GM23338 (cell line): ENCODE results near the gene EFTUD2. TPM values are rescaled to one million over a fixed set of nuclear protein-coding genes. Genes with fewer than 3 reads are reported as not detected.

ENCODE experiments used
- ATAC-seq: fragments of 200-7000 bp; cut with Tn5 transposase; 3 replicates; pipeline ENCODE4 v1.9.1; 2020
- DNase-seq: peaks from one replicate; pipeline ENCODE4 v3.0.0-alpha.2; 2015; ENCODE audit warnings: low spot score
- H2AFZ ChIP-seq: fragments of 200-600 bp; sonication (generic); 2 replicates; pipeline ENCODE4 v1.8.0; 2016; ENCODE audit warnings: antibody characterized with exemption, mild to moderate bottlenecking, moderate library complexity
- H3F3A ChIP-seq: fragments of 200-600 bp; sonication (generic); replicated peaks from 2 replicates; pipeline ENCODE4 v1.8.0; 2017; ENCODE audit warnings: antibody characterized with exemption, mixed run types, low read depth
- H3K27ac ChIP-seq: fragments of 200-600 bp; sonication (generic); 2 replicates; pipeline ENCODE4 v1.6.1; 2016; ENCODE audit warnings: low read depth
- H3K27me3 ChIP-seq: fragments of 200-600 bp; sonication (generic); 2 replicates; pipeline ENCODE4 v1.8.0; 2016; ENCODE audit warnings: mild to moderate bottlenecking, mixed run types, moderate library complexity; ENCODE audit not compliant: insufficient read depth
- H3K36me3 ChIP-seq: fragments of 200-600 bp; sonication (generic); 2 replicates; pipeline ENCODE4 v1.8.0; 2016; ENCODE audit warnings: mild to moderate bottlenecking; ENCODE audit not compliant: insufficient read depth
- H3K4me1 ChIP-seq: fragments of 200-600 bp; sonication (generic); 2 replicates; pipeline ENCODE4 v1.8.0; 2016; ENCODE audit warnings: mild to moderate bottlenecking, moderate library complexity; ENCODE audit not compliant: insufficient read depth
- H3K4me2 ChIP-seq: fragments of 200-600 bp; sonication (generic); 2 replicates; pipeline ENCODE4 v1.7.1; 2017; ENCODE audit warnings: mixed run types
- H3K4me3 ChIP-seq: fragments of 200-600 bp; sonication (generic); 2 replicates; pipeline ENCODE4 v1.6.1; 2016; ENCODE audit warnings: mixed run types
- H3K79me2 ChIP-seq: fragments of 200-600 bp; sonication (generic); replicated peaks from 2 replicates; pipeline ENCODE4 v1.8.0; 2017; ENCODE audit warnings: mild to moderate bottlenecking; ENCODE audit not compliant: insufficient read depth
- H3K9me2 ChIP-seq: fragments of 200-600 bp; sonication (generic); 2 replicates; pipeline ENCODE4 v1.8.0; 2017; ENCODE audit not compliant: insufficient read depth
- H4K20me1 ChIP-seq: fragments of 200-600 bp; sonication (generic); replicated peaks from 2 replicates; pipeline ENCODE4 v1.8.0; 2017; ENCODE audit warnings: mild to moderate bottlenecking; ENCODE audit not compliant: insufficient read depth
- H3K27ac Mint-ChIP-seq: 2 replicates; pipeline ENCODE4 v1.8.0; 2020; ENCODE audit warnings: inconsistent platforms, mild to moderate bottlenecking, moderate library complexity, mixed read lengths
- H3K27me3 Mint-ChIP-seq: 3 replicates; pipeline ENCODE4 v1.8.0; 2022; ENCODE audit warnings: low read depth, mild to moderate bottlenecking, moderate library complexity, mixed read lengths, inconsistent platforms; ENCODE audit not compliant: insufficient read depth, poor library complexity
- H3K36me3 Mint-ChIP-seq: 3 replicates; pipeline ENCODE4 v1.8.0; 2021; ENCODE audit warnings: low read depth, mild to moderate bottlenecking, inconsistent platforms, moderate library complexity, mixed read lengths
- H3K4me1 Mint-ChIP-seq: 3 replicates; pipeline ENCODE4 v1.8.0; 2020; ENCODE audit warnings: mild to moderate bottlenecking, inconsistent platforms, mixed read lengths
- H3K4me3 Mint-ChIP-seq: 3 replicates; pipeline ENCODE4 v1.8.0; 2021; ENCODE audit warnings: moderate library complexity, mild to moderate bottlenecking, inconsistent platforms, mixed read lengths
- H3K9me3 Mint-ChIP-seq: 3 replicates; pipeline ENCODE4 v1.8.0; 2020; ENCODE audit warnings: moderate library complexity, mild to moderate bottlenecking, inconsistent platforms, mixed read lengths
- CREB1 ChIP-seq: fragments of 250-450 bp; sonication (Bioruptor Pico); IDR thresholded peaks from 2 replicates; pipeline ENCODE4 v1.5.0; 2020; ENCODE audit warnings: low read depth, mild to moderate bottlenecking, moderate library complexity
- CTCF ChIP-seq, 2 experiments: fragments of 200-600 bp in 1 of 2; sonication (generic) in 1 of 2; conservative IDR thresholded peaks; 2 replicates each; pipeline versions ENCODE4 v1.5.1 to v1.6.1; 2016 to 2017; ENCODE audit warnings: antibody characterized with exemption in 2 of 2, low read depth in 2 of 2, mild to moderate bottlenecking in 2 of 2, moderate library complexity in 1 of 2
- ETS1 ChIP-seq: IDR thresholded peaks from 2 replicates; pipeline ENCODE4 v1.6.1; 2016; ENCODE audit warnings: antibody characterized with exemption
- EZH2 ChIP-seq: fragments of 200-600 bp; sonication (generic); IDR thresholded peaks from one replicate; pipeline ENCODE4 v1.8.0; 2017; ENCODE audit warnings: antibody characterized with exemption, mild to moderate bottlenecking, low read depth; ENCODE audit not compliant: unreplicated experiment
- EZH2phosphoT487 ChIP-seq: fragments of 200-600 bp; sonication (generic); IDR thresholded peaks from one replicate; pipeline ENCODE4 v1.8.1; 2018; ENCODE audit warnings: antibody characterized with exemption; ENCODE audit not compliant: unreplicated experiment
- JUNB ChIP-seq: IDR thresholded peaks from one replicate; pipeline ENCODE4 v1.6.1; 2016; ENCODE audit warnings: antibody characterized with exemption; ENCODE audit not compliant: unreplicated experiment
- NANOG ChIP-seq: IDR thresholded peaks from 2 replicates; pipeline ENCODE4 v1.6.1; 2016; ENCODE audit warnings: antibody characterized with exemption, borderline replicate concordance
- POLR2AphosphoS5 ChIP-seq: IDR thresholded peaks from 2 replicates; pipeline ENCODE4 v1.6.1; 2016; ENCODE audit warnings: antibody characterized with exemption, low read depth
- REST ChIP-seq: IDR thresholded peaks from one replicate; pipeline ENCODE4 v1.6.1; 2018; ENCODE audit warnings: antibody characterized with exemption; ENCODE audit not compliant: unreplicated experiment
- STAT1 ChIP-seq: IDR thresholded peaks from one replicate; pipeline ENCODE4 v1.6.1; 2016; ENCODE audit warnings: antibody characterized with exemption; ENCODE audit not compliant: unreplicated experiment
- ZNF114 ChIP-seq: fragments of 250-450 bp; sonication (Bioruptor Pico); IDR thresholded peaks from 2 replicates; pipeline ENCODE4 v1.5.0; 2020; ENCODE audit warnings: mild to moderate bottlenecking, moderate library complexity
- ZNF331 ChIP-seq: fragments of 250-450 bp; sonication (Bioruptor Pico); IDR thresholded peaks from 2 replicates; pipeline ENCODE4 v1.5.0; 2020; ENCODE audit warnings: low read depth, mild to moderate bottlenecking, moderate library complexity
- ZNF462 ChIP-seq: fragments of 250-450 bp; sonication (Bioruptor Pico); IDR thresholded peaks from 2 replicates; pipeline ENCODE4 v1.5.0; 2020; ENCODE audit warnings: mild to moderate bottlenecking, moderate library complexity
- polyA plus RNA-seq: library from polyadenylated mRNA; unstranded; fragments of >200 nt; fragmentation: Nextera tagmentation; extraction: Ambion mirVana; gene quantifications from 2 replicates; pipeline ENCODE4 v1.2.1, GENCODE V29; 2016
- total RNA-seq: library from RNA; depleted of rRNA; stranded (reverse); fragments of >200 nt; shearing (Covaris generic); gene quantifications from 2 replicates; pipeline ENCODE4 v1.2.3, GENCODE V29; 2014

EFTUD2 gene
- total and polyA plus RNA-seq, 2 experiments from 2014 or later = 61.6 to 196 TPM

- peaks cover 84% of the 10 kb centered on the region for H3K36me3 Mint-ChIP-seq
- H3K27me3 Mint-ChIP-seq = peaks cover 3% of the 10 kb centered on the region
- no peak overlapping the region for H3K4me3 Mint-ChIP-seq
- TF ChIP-seq ZNF114 (CRISPR knock-in tag) (no peak), NANOG (no peak), CREB1 (CRISPR knock-in tag) (no peak), STAT1 (no peak), ZNF462 (CRISPR knock-in tag) (no peak), ETS1 (no peak), ZNF331 (CRISPR knock-in tag) (no peak), JUNB (no peak), EZH2 (no peak), REST (no peak), EZH2phosphoT487 (no peak), CTCF (conservative IDR thresholded peaks at IDR 0.05; ENCODE audit: low read depth in 2 of 2) (no peak), POLR2AphosphoS5 (no peak)
- no peak overlapping the region for H3K27ac ChIP-seq
- no peak for DNase-seq
- H2AFZ ChIP-seq = no peak overlapping the region
- no peaks in the 10 kb centered on the region for H3K9me3 Mint-ChIP-seq
- ATAC-seq = no peak
- H3K27me3 ChIP-seq = no peaks in the 10 kb centered on the region
- no peak overlapping the region for H3K27ac Mint-ChIP-seq
- H3K4me2 ChIP-seq = no peak overlapping the region
- H3K4me1 ChIP-seq = peaks cover 6% of the 10 kb centered on the region; the same call in 1 of the 2 replicates
- H3K9me2 ChIP-seq = no peaks in the 10 kb centered on the region
- peaks cover 40% of the 10 kb centered on the region for H3K36me3 ChIP-seq
- H4K20me1 ChIP-seq = peaks cover 31% of the 10 kb centered on the region
- H3K4me3 ChIP-seq = no peak overlapping the region
- H3K79me2 ChIP-seq = peaks cover 49% of the 10 kb centered on the region
- peaks cover 9% of the 10 kb centered on the region for H3K4me1 Mint-ChIP-seq
- peaks cover 14% of the 10 kb centered on the region; the same call in 1 of the 2 replicates for H3F3A ChIP-seq
Measured at GRCh38 chr17:44801880-44802279, 97.4 kb downstream of the EFTUD2 start.
